Measurements from ENCODE around the gene STXBP2.

The STXBP2 gene

DNA sequence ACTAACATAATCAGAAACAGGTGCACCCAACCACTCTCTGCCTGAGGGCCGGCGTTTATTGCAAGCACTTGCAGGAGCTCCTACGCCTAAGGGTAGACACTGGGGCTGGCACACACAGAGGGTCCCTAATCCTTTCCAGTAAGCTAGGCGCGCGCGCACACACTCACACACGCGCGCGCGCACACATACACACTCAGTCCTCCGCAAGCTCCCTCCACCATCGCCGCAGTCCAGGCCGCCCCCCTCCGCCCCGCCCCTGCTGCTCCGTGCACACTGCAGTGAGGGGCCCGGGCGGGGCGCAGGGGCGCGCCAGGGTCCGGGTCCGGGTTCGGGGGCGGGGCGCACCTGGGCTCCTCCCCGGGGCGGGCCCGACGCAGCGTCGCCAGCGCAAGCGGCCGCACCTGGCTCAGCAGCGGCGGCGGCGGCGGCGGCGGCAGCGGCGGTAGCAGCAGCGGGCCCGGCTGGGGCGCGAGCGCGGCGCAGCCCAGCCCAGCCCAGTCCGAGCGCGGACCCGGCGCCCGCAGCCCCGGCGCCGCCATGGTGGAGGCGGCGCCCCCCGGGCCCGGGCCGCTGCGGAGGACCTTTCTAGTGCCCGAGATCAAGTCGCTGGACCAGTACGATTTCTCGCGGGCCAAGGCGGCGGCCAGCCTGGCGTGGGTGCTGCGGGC is 41.3 kb upstream of the STXBP2 start, which contains the start of gene CAMSAP3:
TSS of gene CAMSAP3 (plus strand) at position 398 of the 668 bp plus-strand sequence. CDS start at position 538, 140 bp downstream.
- no peak within 1 kb of the TSS for H3K27ac ChIP-seq (ENCODE audit: low read depth, low read length)
- H2AFZ ChIP-seq (ENCODE audit: low read depth, low read length, severe bottlenecking) = peak within 1 kb of the TSS; percentile 60
- no peaks in the 10 kb centered on the region for H3K9me3 ChIP-seq (ENCODE audit: insufficient read depth, low read length)
- no peaks in the 10 kb centered on the region for H3F3A ChIP-seq (ENCODE audit: insufficient read depth)
- peak within 1 kb of the TSS; percentile 51 for H3K4me2 ChIP-seq (ENCODE audit: low read depth, low read length, poor library complexity, severe bottlenecking)
- no peak for TF ChIP-seq EZH2phosphoT487 (conservative IDR thresholded peaks at IDR 0.05; ENCODE audit: low read length)
- TF ChIP-seq, protein P1, sequence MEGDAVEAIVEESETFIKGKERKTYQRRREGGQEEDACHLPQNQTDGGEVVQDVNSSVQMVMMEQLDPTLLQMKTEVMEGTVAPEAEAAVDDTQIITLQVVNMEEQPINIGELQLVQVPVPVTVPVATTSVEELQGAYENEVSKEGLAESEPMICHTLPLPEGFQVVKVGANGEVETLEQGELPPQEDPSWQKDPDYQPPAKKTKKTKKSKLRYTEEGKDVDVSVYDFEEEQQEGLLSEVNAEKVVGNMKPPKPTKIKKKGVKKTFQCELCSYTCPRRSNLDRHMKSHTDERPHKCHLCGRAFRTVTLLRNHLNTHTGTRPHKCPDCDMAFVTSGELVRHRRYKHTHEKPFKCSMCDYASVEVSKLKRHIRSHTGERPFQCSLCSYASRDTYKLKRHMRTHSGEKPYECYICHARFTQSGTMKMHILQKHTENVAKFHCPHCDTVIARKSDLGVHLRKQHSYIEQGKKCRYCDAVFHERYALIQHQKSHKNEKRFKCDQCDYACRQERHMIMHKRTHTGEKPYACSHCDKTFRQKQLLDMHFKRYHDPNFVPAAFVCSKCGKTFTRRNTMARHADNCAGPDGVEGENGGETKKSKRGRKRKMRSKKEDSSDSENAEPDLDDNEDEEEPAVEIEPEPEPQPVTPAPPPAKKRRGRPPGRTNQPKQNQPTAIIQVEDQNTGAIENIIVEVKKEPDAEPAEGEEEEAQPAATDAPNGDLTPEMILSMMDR (IDR thresholded peaks at IDR 0.05; ENCODE audit: insufficient read depth, low read length, poor library complexity, severe bottlenecking) = no peak
- no peaks in the 10 kb centered on the region for H4K20me1 ChIP-seq (ENCODE audit: low read depth, low read length)
- peak within 1 kb of the TSS; percentile 53 for H3K4me3 ChIP-seq (ENCODE audit: insufficient read depth, low read length, poor library complexity, severe bottlenecking)
- H3K9me2 ChIP-seq (replicated peaks; ENCODE audit: insufficient read depth, low read length) = no peaks in the 10 kb centered on the region
- H3K9ac ChIP-seq (ENCODE audit: low read length) = peak within 1 kb of the TSS; percentile 39; the same call in 1 of the 2 replicates
- no peaks in the 10 kb centered on the region for H3K36me3 ChIP-seq (ENCODE audit: low read length)
- H3K79me2 ChIP-seq (ENCODE audit: insufficient read depth, low read length) = no peaks in the 10 kb centered on the region
- no peaks in the 10 kb centered on the region for H3K27me3 ChIP-seq (ENCODE audit: low read length)

DNA sequence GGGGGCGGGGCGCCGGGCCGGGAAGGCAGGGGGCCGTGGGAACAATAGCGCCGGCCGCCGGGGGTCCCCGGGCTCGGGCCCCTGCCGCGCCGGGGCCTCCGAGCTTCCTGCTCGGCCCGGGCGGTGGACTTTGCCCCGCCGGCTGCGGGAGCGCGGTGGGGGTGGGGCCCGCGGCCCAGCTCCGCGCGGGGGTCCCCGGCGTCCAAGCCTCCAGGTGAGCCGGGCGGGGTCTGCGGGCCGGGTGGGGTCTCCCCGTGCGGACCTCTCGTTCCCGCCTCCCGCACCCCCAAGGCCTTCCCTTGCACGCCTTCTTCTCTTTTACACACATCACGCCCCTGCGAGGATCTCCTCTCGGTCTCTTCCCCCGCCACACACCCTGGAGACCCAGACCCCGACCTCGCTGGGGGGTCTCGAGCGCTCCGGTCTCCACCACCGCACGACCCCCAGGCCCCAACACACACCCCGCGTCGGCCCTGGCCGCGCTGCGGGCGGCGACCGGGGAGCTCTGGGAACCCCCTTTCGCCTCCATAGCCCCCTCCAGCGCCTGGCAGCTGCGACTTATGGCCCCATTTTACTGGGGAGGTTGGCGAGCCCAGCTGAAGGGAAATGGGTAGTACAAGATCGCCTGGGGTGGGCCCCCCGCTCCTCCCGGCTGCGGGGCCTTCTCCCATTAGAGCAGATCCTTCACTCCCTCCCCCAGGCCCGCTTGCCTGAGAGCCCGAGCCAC is 40.5 kb upstream of the STXBP2 start:
- no peak for TF ChIP-seq EZH2phosphoT487 (conservative IDR thresholded peaks at IDR 0.05; ENCODE audit: low read length)
- TF ChIP-seq, protein P1 (IDR thresholded peaks at IDR 0.05; ENCODE audit: insufficient read depth, low read length, poor library complexity, severe bottlenecking) = no peak
- H3F3A ChIP-seq (ENCODE audit: insufficient read depth) = no peaks in the 10 kb centered on the region
- no peaks in the 10 kb centered on the region for H4K20me1 ChIP-seq (ENCODE audit: low read depth, low read length)
- no peaks in the 10 kb centered on the region for H3K27me3 ChIP-seq (ENCODE audit: low read length)
- peak overlapping the region; percentile 7 for H2AFZ ChIP-seq (ENCODE audit: low read depth, low read length, severe bottlenecking)
- H3K4me3 ChIP-seq (ENCODE audit: insufficient read depth, low read length, poor library complexity, severe bottlenecking) = peak overlapping the region; percentile 38
- H3K9me2 ChIP-seq (replicated peaks; ENCODE audit: insufficient read depth, low read length) = no peaks in the 10 kb centered on the region
- H3K36me3 ChIP-seq (ENCODE audit: low read length) = no peaks in the 10 kb centered on the region
- no peak overlapping the region for H3K27ac ChIP-seq (ENCODE audit: low read depth, low read length)
- H3K9ac ChIP-seq (ENCODE audit: low read length) = peak overlapping the region; percentile 39; the same call in 1 of the 2 replicates
- H3K4me2 ChIP-seq (ENCODE audit: low read depth, low read length, poor library complexity, severe bottlenecking) = peak overlapping the region; percentile 46
- no peaks in the 10 kb centered on the region for H3K9me3 ChIP-seq (ENCODE audit: insufficient read depth, low read length)
- no peaks in the 10 kb centered on the region for H3K79me2 ChIP-seq (ENCODE audit: insufficient read depth, low read length)

DNA sequence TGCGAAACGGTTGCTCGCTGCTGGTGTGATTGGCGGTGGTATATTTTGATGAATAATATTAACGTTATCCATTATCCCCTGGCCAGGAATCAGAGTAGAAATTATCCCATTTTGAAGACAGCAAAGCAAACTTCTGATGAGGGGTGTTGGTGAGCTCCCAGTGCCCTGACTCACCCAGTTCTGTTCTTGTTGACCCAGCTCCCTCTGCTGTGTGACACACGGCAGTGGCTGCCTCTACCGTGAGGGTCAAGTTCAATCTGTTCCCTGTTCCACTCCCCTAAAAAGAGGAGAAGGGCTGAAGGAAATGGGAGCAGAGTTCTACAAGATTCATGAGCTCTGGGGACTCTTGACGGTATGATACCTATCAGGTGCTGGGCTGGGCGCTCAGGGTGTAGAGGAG is 39.2 kb upstream of the STXBP2 start:
- no peak overlapping the region for H3K4me2 ChIP-seq (ENCODE audit: low read depth, low read length, poor library complexity, severe bottlenecking)
- no peak overlapping the region for H3K9ac ChIP-seq (ENCODE audit: low read length)
- no peak overlapping the region for H3K27ac ChIP-seq (ENCODE audit: low read depth, low read length)
- no peaks in the 10 kb centered on the region for H3K9me3 ChIP-seq (ENCODE audit: insufficient read depth, low read length)
- TF ChIP-seq, protein P1 (IDR thresholded peaks at IDR 0.05; ENCODE audit: insufficient read depth, low read length, poor library complexity, severe bottlenecking) = no peak
- TF ChIP-seq EZH2phosphoT487 (conservative IDR thresholded peaks at IDR 0.05; ENCODE audit: low read length) = no peak
- no peaks in the 10 kb centered on the region for H3F3A ChIP-seq (ENCODE audit: insufficient read depth)
- H3K9me2 ChIP-seq (replicated peaks; ENCODE audit: insufficient read depth, low read length) = no peaks in the 10 kb centered on the region
- H3K4me3 ChIP-seq (ENCODE audit: insufficient read depth, low read length, poor library complexity, severe bottlenecking) = no peak overlapping the region
- H3K79me2 ChIP-seq (ENCODE audit: insufficient read depth, low read length) = no peaks in the 10 kb centered on the region
- H3K27me3 ChIP-seq (ENCODE audit: low read length) = no peaks in the 10 kb centered on the region
- no peaks in the 10 kb centered on the region for H4K20me1 ChIP-seq (ENCODE audit: low read depth, low read length)
- H3K36me3 ChIP-seq (ENCODE audit: low read length) = no peaks in the 10 kb centered on the region
- H2AFZ ChIP-seq (ENCODE audit: low read depth, low read length, severe bottlenecking) = no peak overlapping the region
